Left ventricle myocardium inferior (tissue), 1 donor: Measurements from ENCODE around the gene MAP3K9. TPM values are rescaled to one million over a fixed set of nuclear protein-coding genes. Genes with fewer than 3 reads are reported as not detected.

Source experiments
- DNase-seq: peaks from one replicate; pipeline ENCODE4 v3.0.0-alpha.2; 2020
- H3K27ac ChIP-seq: fragments of 200-600 bp; replicated peaks from 2 replicates; pipeline ENCODE4 v1.8.0; 2021
- H3K27me3 ChIP-seq: fragments of 200-600 bp; 2 replicates; pipeline ENCODE4 v1.8.0; 2021; ENCODE audit warnings: low read depth
- H3K36me3 ChIP-seq: fragments of 200-600 bp; 2 replicates; pipeline ENCODE4 v1.8.0; 2021
- H3K4me1 ChIP-seq: fragments of 200-600 bp; 2 replicates; pipeline ENCODE4 v1.8.0; 2021
- H3K4me3 ChIP-seq: fragments of 200-600 bp; 2 replicates; pipeline ENCODE4 v1.8.0; 2021; ENCODE audit warnings: mild to moderate bottlenecking, moderate library complexity
- H3K9me3 ChIP-seq: fragments of 200-600 bp; replicated peaks from 2 replicates; pipeline ENCODE4 v1.8.0; 2021
- CTCF ChIP-seq: fragments of 200-600 bp; IDR thresholded peaks from 2 replicates; pipeline ENCODE4 v1.8.0; 2021; ENCODE audit warnings: antibody characterized with exemption, mild to moderate bottlenecking, borderline replicate concordance
- intact Hi-C: fragments of 100-400 bp; cut with micrococcal nuclease; formaldehyde crosslinking; loops from one replicate; pipeline ENCODE4 v1.11.0; 2022
- total RNA-seq: library from RNA; stranded (reverse); fragmentation: NEBNext Ultra II Directional; extraction: Animal tissue kit (Norgen Biotek cat#: 25700); gene quantifications from one replicate; pipeline ENCODE4 v1.2.1, GENCODE V29; 2021
- donor health status: DM: no; HTN: yes; CAD: no; lungs with severe emphysema.

The MAP3K9 gene
- total RNA-seq, 1 donor from 2014 or later = 1.9 TPM

GRCh38 chr14:70789961-70790360 is 19.4 kb downstream of the MAP3K9 start:
- no peak overlapping the region for H3K27ac ChIP-seq

GRCh38 chr14:70789361-70789760 is 20.0 kb downstream of the MAP3K9 start:
- no peak overlapping the region for H3K4me3 ChIP-seq
- H3K27me3 ChIP-seq = peaks cover 5% of the 10 kb centered on the region
- intact Hi-C loops = no loop called here
- no peaks in the 10 kb centered on the region for H3K36me3 ChIP-seq
- H3K4me1 ChIP-seq = no peaks in the 10 kb centered on the region
- no peak for TF ChIP-seq CTCF
- no peaks in the 10 kb centered on the region for H3K9me3 ChIP-seq
- no peak for DNase-seq
- H3K27ac ChIP-seq = no peak overlapping the region

More at GRCh38 chr14:70789961-70790360, 19.4 kb downstream of the MAP3K9 start:
- no peaks in the 10 kb centered on the region for H3K4me1 ChIP-seq
- intact Hi-C loops = no loop called here
- no peak for DNase-seq
- peaks cover 5% of the 10 kb centered on the region for H3K27me3 ChIP-seq
- TF ChIP-seq CTCF = no peak
- no peaks in the 10 kb centered on the region for H3K36me3 ChIP-seq
- no peaks in the 10 kb centered on the region for H3K9me3 ChIP-seq
- no peak overlapping the region for H3K4me3 ChIP-seq

GRCh38 chr14:70788898-70789297 is 20.4 kb downstream of the MAP3K9 start:
- Histone ChIP-seq H3K4me3 (no peak overlapping the region), H3K36me3 (no peaks in the 10 kb centered on the region), H3K27me3 (peaks cover 5% of the 10 kb centered on the region), H3K4me1 (no peaks in the 10 kb centered on the region), H3K27ac (no peak overlapping the region), H3K9me3 (no peaks in the 10 kb centered on the region)
- intact Hi-C loops = no loop called here
- DNase-seq = no peak
- no peak for TF ChIP-seq CTCF

GRCh38 chr14:70785556-70785955 is 23.8 kb downstream of the MAP3K9 start:
- Histone ChIP-seq H3K9me3 (no peaks in the 10 kb centered on the region), H3K27ac (no peak overlapping the region), H3K36me3 (no peaks in the 10 kb centered on the region), H3K4me1 (no peaks in the 10 kb centered on the region), H3K4me3 (no peak overlapping the region), H3K27me3 (peaks cover 5% of the 10 kb centered on the region)
- no peak for TF ChIP-seq CTCF
- intact Hi-C loops = no loop called here
- no peak for DNase-seq

GRCh38 chr14:70784886-70785285 is 24.4 kb downstream of the MAP3K9 start:
- no peaks in the 10 kb centered on the region for H3K4me1 ChIP-seq
- peaks cover 5% of the 10 kb centered on the region for H3K27me3 ChIP-seq
- no peak for DNase-seq
- H3K4me3 ChIP-seq = no peak overlapping the region
- no peaks in the 10 kb centered on the region for H3K36me3 ChIP-seq
- intact Hi-C loops = no loop called here
- H3K27ac ChIP-seq = no peak overlapping the region
- no peak for TF ChIP-seq CTCF
- H3K9me3 ChIP-seq = no peaks in the 10 kb centered on the region

- intact Hi-C loops = no loop called here
- no peaks in the 10 kb centered on the region for H3K36me3 ChIP-seq
Measured at GRCh38 chr14:70782361-70782760, 27.0 kb downstream of the MAP3K9 start.

More at GRCh38 chr14:70782361-70782760, 27.0 kb downstream of the MAP3K9 start:
- H3K27ac ChIP-seq = no peak overlapping the region
- H3K4me1 ChIP-seq = peaks cover 9% of the 10 kb centered on the region
- H3K27me3 ChIP-seq = peaks cover 3% of the 10 kb centered on the region
- no peak overlapping the region for H3K4me3 ChIP-seq
- H3K9me3 ChIP-seq = no peaks in the 10 kb centered on the region
- no peak for TF ChIP-seq CTCF
- DNase-seq = no peak
